ENCODE results near the gene CAB39L. TPM values are rescaled to one million over a fixed set of nuclear protein-coding genes. Genes with fewer than 3 reads are reported as not detected.

CAB39L gene
- total and polyA plus RNA-seq, 9 of the 15 experiments (the other 6 are each of a cell fraction or from before 2014, with no cell fraction given): 1.1 to 4.2 (median 2.6) TPM

DNA sequence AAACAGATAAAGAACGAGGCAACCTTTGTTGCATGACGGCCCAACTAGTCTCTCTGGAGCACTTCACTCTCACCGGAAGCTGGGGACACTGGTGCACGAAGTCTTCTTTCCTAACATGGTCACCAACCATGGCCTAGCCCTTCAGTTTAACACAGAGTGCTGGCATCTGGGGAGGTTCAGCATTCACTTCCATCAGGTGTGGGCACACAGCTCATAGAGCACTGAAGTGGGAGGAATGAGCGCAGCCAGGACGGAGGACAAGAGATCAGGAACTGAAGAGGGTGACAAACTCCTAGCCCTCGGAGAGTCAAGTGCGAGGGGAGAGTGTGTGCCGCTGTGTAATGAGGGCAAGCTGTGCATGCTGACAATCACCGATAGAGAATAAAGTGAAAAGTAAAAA is 103.7 kb downstream of the CAB39L start:
- ATAC-seq: no peak
- BruUV-seq (replicated peaks): no TSS peak
- WGBS (ENCODE audit: insufficient coverage, low coverage, missing lambda C conversion rate): 76% methylated on average over 10 of the region's 10 CpGs
- H3K27ac ChIP-seq (ENCODE audit: extremely low read depth, low read depth, low read length): no peak overlapping the region
- no peaks in the 10 kb centered on the region for H3K36me3 ChIP-seq (ENCODE audit: control insufficient read depth, insufficient read depth, low read length)
- FAIRE-seq: no peak
- no peak overlapping the region for H2AFZ ChIP-seq (ENCODE audit: low read depth, low read length)
- TF ChIP-seq ZNF124 (CRISPR knock-in tag; IDR thresholded peaks at IDR 0.05) (no peak), ZNF217 (CRISPR knock-in tag; IDR thresholded peaks at IDR 0.05) (no peak), ARID1B (IDR thresholded peaks at IDR 0.05) (no peak), RUNX1 (IDR thresholded peaks at IDR 0.05; ENCODE audit: low read depth) (no peak), ZNF436 (CRISPR knock-in tag; IDR thresholded peaks at IDR 0.05) (no peak), SNRNP70 (optimal IDR thresholded peaks at IDR 0.05; ENCODE audit: low read depth, low read length) (no peak), ESRRA (IDR thresholded peaks at IDR 0.05; ENCODE audit: borderline replicate concordance, low read depth) (no peak), ZNF354B (CRISPR knock-in tag; IDR thresholded peaks at IDR 0.05) (no peak), HEY1 (CRISPR knock-in tag; IDR thresholded peaks at IDR 0.05; ENCODE audit: borderline replicate concordance) (no peak), NCOR1 (IDR thresholded peaks at IDR 0.05) (no peak)
- TF ChIP-seq, protein P1, sequence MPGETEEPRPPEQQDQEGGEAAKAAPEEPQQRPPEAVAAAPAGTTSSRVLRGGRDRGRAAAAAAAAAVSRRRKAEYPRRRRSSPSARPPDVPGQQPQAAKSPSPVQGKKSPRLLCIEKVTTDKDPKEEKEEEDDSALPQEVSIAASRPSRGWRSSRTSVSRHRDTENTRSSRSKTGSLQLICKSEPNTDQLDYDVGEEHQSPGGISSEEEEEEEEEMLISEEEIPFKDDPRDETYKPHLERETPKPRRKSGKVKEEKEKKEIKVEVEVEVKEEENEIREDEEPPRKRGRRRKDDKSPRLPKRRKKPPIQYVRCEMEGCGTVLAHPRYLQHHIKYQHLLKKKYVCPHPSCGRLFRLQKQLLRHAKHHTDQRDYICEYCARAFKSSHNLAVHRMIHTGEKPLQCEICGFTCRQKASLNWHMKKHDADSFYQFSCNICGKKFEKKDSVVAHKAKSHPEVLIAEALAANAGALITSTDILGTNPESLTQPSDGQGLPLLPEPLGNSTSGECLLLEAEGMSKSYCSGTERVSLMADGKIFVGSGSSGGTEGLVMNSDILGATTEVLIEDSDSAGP (CRISPR knock-in tag; IDR thresholded peaks at IDR 0.05): no peak
- H3K4me2 ChIP-seq (ENCODE audit: insufficient read depth, low read length): no peak overlapping the region
- no peaks in the 10 kb centered on the region for H3K79me2 ChIP-seq (ENCODE audit: control insufficient read depth, insufficient read depth, low read length)
- in situ Hi-C loops (cut with MboI): no loop called here
- H4K20me1 ChIP-seq (replicated peaks; ENCODE audit: control insufficient read depth, insufficient read depth, low read length): no peaks in the 10 kb centered on the region
- no peak overlapping the region for H3K9ac ChIP-seq (ENCODE audit: insufficient read depth in 1 of 2, low read depth in 2 of 2, low read length in 2 of 2)
- H3K4me3 ChIP-seq: no peak overlapping the region
- no peaks in the 10 kb centered on the region; a peak in 1 of 5 replicates for H3K4me1 ChIP-seq (replicated peaks in 1 of 2; ENCODE audit: control insufficient read depth in 2 of 2, insufficient read depth in 2 of 2, low read length in 2 of 2)
- POLR2A ChIA-PET: no interaction called here
- DNase-seq (ENCODE audit: extremely low read depth in 1 of 4, low spot score in 3 of 4): no peak
- no peaks in the 10 kb centered on the region for H3K9me3 ChIP-seq (replicated peaks; ENCODE audit: control insufficient read depth, insufficient read depth, low read depth, low read length)
- no peaks in the 10 kb centered on the region for H3K9me1 ChIP-seq (ENCODE audit: control insufficient read depth, insufficient read depth, low read length)
- no peaks in the 10 kb centered on the region for H3K27me3 ChIP-seq (ENCODE audit: control insufficient read depth in 2 of 2, insufficient read depth in 2 of 2, low read length in 2 of 2)
- CTCF ChIA-PET (ENCODE audit: low intra/inter-chr PET ratio): no interaction called here
- intact Hi-C loops (cut with micrococcal nuclease): loop anchor here (10.0 kb wide), 1 partner anchor 75 kb away; no protein-coding TSS in a partner anchor

All from K562 (cell line).